ENCODE results near the gene NTRK3. TPM values are rescaled to one million over a fixed set of nuclear protein-coding genes. Genes with fewer than 3 reads are reported as not detected.

The NTRK3 gene
- total RNA-seq, 1 experiment from 2014 or later, result not detected

- Histone ChIP-seq H3F3A (ENCODE audit: low read length, unreplicated experiment) (no peaks in the 10 kb centered on the region), H2AFZ (ENCODE audit: low read length) (no peak overlapping the region), H4K20me1 (ENCODE audit: low read length) (no peaks in the 10 kb centered on the region), H3K27ac (ENCODE audit: low read length) (no peak overlapping the region), H3K9me3 (ENCODE audit: low read length) (no peaks in the 10 kb centered on the region), H3K79me2 (ENCODE audit: low read length) (no peaks in the 10 kb centered on the region), H3K9me2 (replicated peaks; ENCODE audit: low read length) (no peaks in the 10 kb centered on the region), H3K36me3 (ENCODE audit: low read depth, low read length) (no peaks in the 10 kb centered on the region), H3K9ac (ENCODE audit: low read length) (no peak overlapping the region), H3K4me3 (ENCODE audit: low read length) (no peak overlapping the region), H3K4me1 (ENCODE audit: insufficient read depth, low read length) (no peaks in the 10 kb centered on the region), H3K4me2 (ENCODE audit: low read length) (no peak overlapping the region), H3K27me3 (ENCODE audit: low read length) (no peaks in the 10 kb centered on the region)
- ChIA-PET CTCF (no interaction called here), POLR2A (ENCODE audit: unreplicated experiment) (no interaction called here)
- no peak for ATAC-seq
- BruUV-seq (replicated peaks), result no TSS peak
- no peak for DNase-seq
- intact Hi-C loops (cut with micrococcal nuclease), result no loop called here
- no peak for TF ChIP-seq EZH2 (IDR thresholded peaks at IDR 0.05; ENCODE audit: low read length, unreplicated experiment)
- TF ChIP-seq, protein P1, sequence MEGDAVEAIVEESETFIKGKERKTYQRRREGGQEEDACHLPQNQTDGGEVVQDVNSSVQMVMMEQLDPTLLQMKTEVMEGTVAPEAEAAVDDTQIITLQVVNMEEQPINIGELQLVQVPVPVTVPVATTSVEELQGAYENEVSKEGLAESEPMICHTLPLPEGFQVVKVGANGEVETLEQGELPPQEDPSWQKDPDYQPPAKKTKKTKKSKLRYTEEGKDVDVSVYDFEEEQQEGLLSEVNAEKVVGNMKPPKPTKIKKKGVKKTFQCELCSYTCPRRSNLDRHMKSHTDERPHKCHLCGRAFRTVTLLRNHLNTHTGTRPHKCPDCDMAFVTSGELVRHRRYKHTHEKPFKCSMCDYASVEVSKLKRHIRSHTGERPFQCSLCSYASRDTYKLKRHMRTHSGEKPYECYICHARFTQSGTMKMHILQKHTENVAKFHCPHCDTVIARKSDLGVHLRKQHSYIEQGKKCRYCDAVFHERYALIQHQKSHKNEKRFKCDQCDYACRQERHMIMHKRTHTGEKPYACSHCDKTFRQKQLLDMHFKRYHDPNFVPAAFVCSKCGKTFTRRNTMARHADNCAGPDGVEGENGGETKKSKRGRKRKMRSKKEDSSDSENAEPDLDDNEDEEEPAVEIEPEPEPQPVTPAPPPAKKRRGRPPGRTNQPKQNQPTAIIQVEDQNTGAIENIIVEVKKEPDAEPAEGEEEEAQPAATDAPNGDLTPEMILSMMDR (conservative IDR thresholded peaks at IDR 0.05; ENCODE audit: low read depth, low read length), result no peak
- no peak for TF ChIP-seq EZH2phosphoT487 (IDR thresholded peaks at IDR 0.05; ENCODE audit: borderline replicate concordance, low read length)
These were observed 216.0 kb downstream of the NTRK3 start for GRCh38 chr15:88040516-88040915.

DNA sequence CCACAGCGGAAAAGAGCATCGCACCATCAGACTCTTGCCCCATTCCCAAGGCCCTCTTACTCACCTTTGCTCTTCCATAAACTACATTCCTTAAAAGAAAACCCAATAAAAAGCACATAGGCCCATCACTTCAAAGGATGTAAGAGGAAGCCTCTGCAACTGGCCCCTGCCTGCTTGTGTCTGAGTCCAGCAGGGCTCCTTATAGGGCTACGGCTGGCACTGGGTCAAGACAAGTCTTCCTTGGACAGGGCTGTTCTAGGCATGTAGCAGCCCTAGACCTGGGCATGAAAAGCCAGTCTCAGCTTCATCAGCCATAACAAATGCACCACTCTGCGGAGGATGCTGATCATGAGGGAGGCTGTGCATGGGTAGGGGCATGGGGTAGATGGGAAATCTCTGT is 218.3 kb downstream of the NTRK3 start:
- no peak for DNase-seq
- Histone ChIP-seq H2AFZ (ENCODE audit: low read length) (no peak overlapping the region), H3F3A (ENCODE audit: low read length, unreplicated experiment) (no peaks in the 10 kb centered on the region), H3K27me3 (ENCODE audit: low read length) (no peaks in the 10 kb centered on the region), H3K4me2 (ENCODE audit: low read length) (no peak overlapping the region), H3K9ac (ENCODE audit: low read length) (no peak overlapping the region), H4K20me1 (ENCODE audit: low read length) (no peaks in the 10 kb centered on the region), H3K9me3 (ENCODE audit: low read length) (no peaks in the 10 kb centered on the region), H3K27ac (ENCODE audit: low read length) (no peak overlapping the region), H3K9me2 (replicated peaks; ENCODE audit: low read length) (no peaks in the 10 kb centered on the region), H3K4me3 (ENCODE audit: low read length) (no peak overlapping the region), H3K79me2 (ENCODE audit: low read length) (no peaks in the 10 kb centered on the region), H3K4me1 (ENCODE audit: insufficient read depth, low read length) (no peaks in the 10 kb centered on the region), H3K36me3 (ENCODE audit: low read depth, low read length) (no peaks in the 10 kb centered on the region)
- TF ChIP-seq, protein P1 (conservative IDR thresholded peaks at IDR 0.05; ENCODE audit: low read depth, low read length), result no peak
- no peak for TF ChIP-seq EZH2 (IDR thresholded peaks at IDR 0.05; ENCODE audit: low read length, unreplicated experiment)
- TF ChIP-seq EZH2phosphoT487 (IDR thresholded peaks at IDR 0.05; ENCODE audit: borderline replicate concordance, low read length), result no peak
- CTCF ChIA-PET, result no interaction called here
- ATAC-seq, result no peak
- intact Hi-C loops (cut with micrococcal nuclease), result no loop called here
- POLR2A ChIA-PET (ENCODE audit: unreplicated experiment), result no interaction called here
- no TSS peak for BruUV-seq (replicated peaks)

DNA sequence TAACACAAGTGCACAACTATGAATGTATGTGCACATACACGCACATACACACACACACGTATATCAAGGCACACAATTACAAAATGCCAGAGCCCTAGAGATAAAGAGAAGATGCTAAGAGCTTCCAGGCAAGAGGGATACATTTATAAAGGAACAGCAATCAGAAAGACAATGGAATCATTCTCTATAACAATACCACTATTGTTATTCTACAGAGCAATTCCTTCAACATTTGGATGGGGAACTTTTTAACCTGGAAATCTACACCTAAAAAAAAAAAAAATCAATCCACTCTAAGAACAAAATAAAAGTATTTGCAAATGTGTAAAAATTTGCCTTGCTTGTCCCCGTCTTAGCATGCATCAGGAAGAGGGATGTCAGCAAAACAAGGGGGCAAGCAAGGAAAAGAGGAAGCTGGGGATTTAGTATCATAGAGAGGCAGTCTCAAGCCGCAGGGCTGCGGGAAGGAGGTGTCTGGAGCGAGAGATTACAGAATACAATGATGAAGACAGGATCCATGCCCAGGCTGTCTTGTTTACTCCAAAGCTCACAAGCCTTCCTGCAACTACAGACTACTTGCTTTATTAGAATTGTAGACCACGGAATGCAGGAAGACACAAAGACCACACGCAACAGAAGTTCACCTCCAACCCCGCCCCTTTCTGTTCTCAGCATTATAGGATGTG is 220.2 kb downstream of the NTRK3 start:
- H3K9me2 ChIP-seq (replicated peaks; ENCODE audit: low read length), result no peaks in the 10 kb centered on the region
- H3F3A ChIP-seq (ENCODE audit: low read length, unreplicated experiment), result no peaks in the 10 kb centered on the region
- H3K27me3 ChIP-seq (ENCODE audit: low read length), result no peaks in the 10 kb centered on the region
- H3K36me3 ChIP-seq (ENCODE audit: low read depth, low read length), result no peaks in the 10 kb centered on the region
- ChIA-PET POLR2A (ENCODE audit: unreplicated experiment) (no interaction called here), CTCF (no interaction called here)
- DNase-seq (no peak), ATAC-seq (no peak)
- H3K4me2 ChIP-seq (ENCODE audit: low read length), result no peak overlapping the region
- H3K9me3 ChIP-seq (ENCODE audit: low read length), result no peaks in the 10 kb centered on the region
- no TSS peak for BruUV-seq (replicated peaks)
- no peak for TF ChIP-seq EZH2phosphoT487 (IDR thresholded peaks at IDR 0.05; ENCODE audit: borderline replicate concordance, low read length)
- TF ChIP-seq, protein P1 (conservative IDR thresholded peaks at IDR 0.05; ENCODE audit: low read depth, low read length), result no peak
- TF ChIP-seq EZH2 (IDR thresholded peaks at IDR 0.05; ENCODE audit: low read length, unreplicated experiment), result no peak
- no peaks in the 10 kb centered on the region for H4K20me1 ChIP-seq (ENCODE audit: low read length)
- no peaks in the 10 kb centered on the region for H3K4me1 ChIP-seq (ENCODE audit: insufficient read depth, low read length)
- H3K79me2 ChIP-seq (ENCODE audit: low read length), result no peaks in the 10 kb centered on the region
- H3K9ac ChIP-seq (ENCODE audit: low read length), result no peak overlapping the region
- no peak overlapping the region for H3K4me3 ChIP-seq (ENCODE audit: low read length)
- intact Hi-C loops (cut with micrococcal nuclease), result no loop called here
- H2AFZ ChIP-seq (ENCODE audit: low read length), result no peak overlapping the region
- no peak overlapping the region for H3K27ac ChIP-seq (ENCODE audit: low read length)

Measured in PC-3 (cell line).